Measurements from ENCODE around the gene HK2. TPM values are rescaled to one million over a fixed set of nuclear protein-coding genes. Genes with fewer than 3 reads are reported as not detected.

The HK2 gene
- total RNA-seq, 1 donor from 2014 or later: 8.1 TPM

GRCh38 chr2:74935975-74936391 lies 102.1 kb downstream of the HK2 start:
- Mint-ChIP-seq H3K27me3 (ENCODE audit: unreplicated experiment) (no peaks in the 10 kb centered on the region), H3K4me1 (ENCODE audit: low read depth, unreplicated experiment) (no peaks in the 10 kb centered on the region), H3K9me3 (ENCODE audit: unreplicated experiment) (no peaks in the 10 kb centered on the region), H3K27ac (ENCODE audit: unreplicated experiment) (no peak overlapping the region), H3K36me3 (ENCODE audit: unreplicated experiment) (no peaks in the 10 kb centered on the region), H3K4me3 (ENCODE audit: unreplicated experiment) (no peak overlapping the region)
- TF ChIP-seq CTCF (IDR thresholded peaks at IDR 0.05; ENCODE audit: partially characterized antibody, unreplicated experiment): no peak
- no peak for DNase-seq

- TF ChIP-seq CTCF (IDR thresholded peaks at IDR 0.05; ENCODE audit: partially characterized antibody, unreplicated experiment): no peak
- Mint-ChIP-seq H3K4me3 (ENCODE audit: unreplicated experiment) (no peak overlapping the region), H3K4me1 (ENCODE audit: low read depth, unreplicated experiment) (no peaks in the 10 kb centered on the region), H3K36me3 (ENCODE audit: unreplicated experiment) (no peaks in the 10 kb centered on the region), H3K27me3 (ENCODE audit: unreplicated experiment) (no peaks in the 10 kb centered on the region), H3K27ac (ENCODE audit: unreplicated experiment) (no peak overlapping the region), H3K9me3 (ENCODE audit: unreplicated experiment) (no peaks in the 10 kb centered on the region)
- DNase-seq: no peak
Observed at GRCh38 chr2:74937221-74937880, 103.4 kb downstream of the HK2 start.

GRCh38 chr2:74938264-74938663 lies 104.3 kb downstream of the HK2 start:
- TF ChIP-seq CTCF (IDR thresholded peaks at IDR 0.05; ENCODE audit: partially characterized antibody, unreplicated experiment): no peak
- Mint-ChIP-seq H3K9me3 (ENCODE audit: unreplicated experiment) (no peaks in the 10 kb centered on the region), H3K27ac (ENCODE audit: unreplicated experiment) (no peak overlapping the region), H3K36me3 (ENCODE audit: unreplicated experiment) (no peaks in the 10 kb centered on the region), H3K4me1 (ENCODE audit: low read depth, unreplicated experiment) (no peaks in the 10 kb centered on the region), H3K4me3 (ENCODE audit: unreplicated experiment) (no peak overlapping the region), H3K27me3 (ENCODE audit: unreplicated experiment) (no peaks in the 10 kb centered on the region)
- DNase-seq: no peak

GRCh38 chr2:74939919-74940812 lies 106.2 kb downstream of the HK2 start:
- peaks cover 1% of the 10 kb centered on the region for H3K27me3 Mint-ChIP-seq (ENCODE audit: unreplicated experiment)
- TF ChIP-seq CTCF (IDR thresholded peaks at IDR 0.05; ENCODE audit: partially characterized antibody, unreplicated experiment): no peak
- H3K4me3 Mint-ChIP-seq (ENCODE audit: unreplicated experiment): no peak overlapping the region
- no peaks in the 10 kb centered on the region for H3K9me3 Mint-ChIP-seq (ENCODE audit: unreplicated experiment)
- H3K36me3 Mint-ChIP-seq (ENCODE audit: unreplicated experiment): peaks cover 5% of the 10 kb centered on the region
- DNase-seq: no peak
- no peaks in the 10 kb centered on the region for H3K4me1 Mint-ChIP-seq (ENCODE audit: low read depth, unreplicated experiment)
- no peak overlapping the region for H3K27ac Mint-ChIP-seq (ENCODE audit: unreplicated experiment)

GRCh38 chr2:74941284-74941683 lies 107.4 kb downstream of the HK2 start:
- TF ChIP-seq CTCF (IDR thresholded peaks at IDR 0.05; ENCODE audit: partially characterized antibody, unreplicated experiment): no peak
- Mint-ChIP-seq H3K4me3 (ENCODE audit: unreplicated experiment) (no peak overlapping the region), H3K36me3 (ENCODE audit: unreplicated experiment) (peaks cover 5% of the 10 kb centered on the region), H3K4me1 (ENCODE audit: low read depth, unreplicated experiment) (no peaks in the 10 kb centered on the region), H3K9me3 (ENCODE audit: unreplicated experiment) (no peaks in the 10 kb centered on the region), H3K27ac (ENCODE audit: unreplicated experiment) (no peak overlapping the region), H3K27me3 (ENCODE audit: unreplicated experiment) (peaks cover 1% of the 10 kb centered on the region)
- DNase-seq: no peak
